Esophagus squamous epithelium (tissue), 5 donors: ENCODE data around the gene ARL8B. TPM values are rescaled to one million over a fixed set of nuclear protein-coding genes. Genes with fewer than 3 reads are reported as not detected.

ENCODE experiments used
- DNase-seq: peaks from one replicate; lab custom pipeline; 2025; lab: John Stamatoyannopoulos, UW
- H3K27ac ChIP-seq, 4 donors: fragments of 200-600 bp; sonication (generic); one replicate each; pipeline ENCODE4 v1.5.1; 2016 to 2019; ENCODE audit warnings: mild to moderate bottlenecking in 1 of 4
- H3K27me3 ChIP-seq, 4 donors: fragments of 200-600 bp; sonication (generic); 1 replicate in 3 of 4; 2 replicates in 1 of 4; pipeline versions ENCODE4 v1.5.1 to v1.6.0; 2017 to 2021; ENCODE audit warnings: antibody characterized with exemption in 1 of 4
- H3K36me3 ChIP-seq, 3 donors: fragments of 200-600 bp; sonication (generic); one replicate each; pipeline ENCODE4 v1.5.1; 2016 to 2019
- H3K4me1 ChIP-seq, 3 donors: fragments of 200-600 bp; sonication (generic); one replicate each; pipeline ENCODE4 v1.5.1; 2017 to 2019
- H3K4me3 ChIP-seq, 4 donors: fragments of 200-600 bp; sonication (generic); 1 replicate in 3 of 4; 2 replicates in 1 of 4; pipeline ENCODE4 v1.5.1; 2016 to 2019; ENCODE audit warnings: mild to moderate bottlenecking in 2 of 4, moderate library complexity in 1 of 4
- H3K9me3 ChIP-seq, 3 donors: fragments of 200-600 bp; sonication (generic); one replicate each; pipeline ENCODE4 v1.5.1; 2016 to 2019
- POLR2A ChIP-seq, 4 donors: fragments of 450-650 bp; IDR thresholded peaks; one replicate each; pipeline ENCODE4 v1.6.1; 2017; ENCODE audit warnings: antibody characterized with exemption in 4 of 4, mild to moderate bottlenecking in 4 of 4, moderate library complexity in 3 of 4
- WGBS, 2 donors: methylation state at CpG; one replicate each; pipeline ENCODE4 v1.1.5; 2018; 5-methylcytosine and 5-hydroxymethylcytosine counted together
- intact Hi-C: fragments of 100-400 bp; cut with DNase I; formaldehyde crosslinking; loops from one replicate; pipeline ENCODE4 v1.15.0; 2022
- total RNA-seq, 4 donors: library from RNA; depleted of rRNA; stranded (reverse); fragments of >200 nt; gene quantifications; one replicate each; pipeline ENCODE4 v1.1.0, GENCODE V29; 2016
- TF ChIP-seq, protein P1 (sequence below), 6 experiments: fragments of 450-650 bp in 4 of 6; fragments of 200-600 bp in 2 of 6; sonication (generic) in 2 of 6; IDR thresholded peaks; one replicate each; pipeline ENCODE4 v1.5.1; 2016 to 2019; ENCODE audit warnings: antibody characterized with exemption in 6 of 6, mild to moderate bottlenecking in 4 of 6, moderate library complexity in 4 of 6
- donor health status: DM: yes; HTN: yes; CAD: no.

The ARL8B gene
- total RNA-seq, 4 donors from 2014 or later, result 42.9 to 71.9 (median 51.7) TPM

DNA sequence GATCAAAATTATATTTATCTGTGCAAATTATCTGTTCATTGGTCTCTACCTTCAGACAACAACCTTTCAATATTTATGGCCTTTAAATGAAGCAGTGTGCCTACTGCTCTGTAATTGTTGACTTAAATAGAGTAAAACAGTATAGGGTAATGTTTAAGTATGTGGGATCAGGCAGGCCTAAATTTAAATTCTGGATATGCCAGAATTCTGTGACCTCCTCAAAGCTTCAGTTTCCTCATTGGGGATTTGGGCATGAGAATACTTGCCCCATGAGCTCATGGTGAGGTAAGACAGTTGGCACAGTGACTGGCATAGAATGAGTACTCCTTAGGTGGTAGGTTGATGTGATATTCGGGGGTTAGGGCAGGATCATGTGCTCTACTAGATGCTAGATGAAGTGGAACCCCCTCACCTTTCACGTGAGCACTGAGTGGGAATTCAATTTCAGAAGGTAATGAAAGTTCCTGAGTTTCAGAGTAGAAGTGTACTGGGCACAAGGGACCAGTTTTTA is 14.9 kb downstream of the ARL8B start:
- intact Hi-C loops, result no loop called here
- H3K4me1 ChIP-seq, result peaks cover 10 to 87% (median 47%) of the 10 kb centered on the region in 3 donors
- peak overlapping the region; percentile 12 to 77 (median 46) for H3K27ac ChIP-seq
- TF ChIP-seq POLR2A (IDR thresholded peaks at IDR 0.05), result no peak
- TF ChIP-seq, protein P1, sequence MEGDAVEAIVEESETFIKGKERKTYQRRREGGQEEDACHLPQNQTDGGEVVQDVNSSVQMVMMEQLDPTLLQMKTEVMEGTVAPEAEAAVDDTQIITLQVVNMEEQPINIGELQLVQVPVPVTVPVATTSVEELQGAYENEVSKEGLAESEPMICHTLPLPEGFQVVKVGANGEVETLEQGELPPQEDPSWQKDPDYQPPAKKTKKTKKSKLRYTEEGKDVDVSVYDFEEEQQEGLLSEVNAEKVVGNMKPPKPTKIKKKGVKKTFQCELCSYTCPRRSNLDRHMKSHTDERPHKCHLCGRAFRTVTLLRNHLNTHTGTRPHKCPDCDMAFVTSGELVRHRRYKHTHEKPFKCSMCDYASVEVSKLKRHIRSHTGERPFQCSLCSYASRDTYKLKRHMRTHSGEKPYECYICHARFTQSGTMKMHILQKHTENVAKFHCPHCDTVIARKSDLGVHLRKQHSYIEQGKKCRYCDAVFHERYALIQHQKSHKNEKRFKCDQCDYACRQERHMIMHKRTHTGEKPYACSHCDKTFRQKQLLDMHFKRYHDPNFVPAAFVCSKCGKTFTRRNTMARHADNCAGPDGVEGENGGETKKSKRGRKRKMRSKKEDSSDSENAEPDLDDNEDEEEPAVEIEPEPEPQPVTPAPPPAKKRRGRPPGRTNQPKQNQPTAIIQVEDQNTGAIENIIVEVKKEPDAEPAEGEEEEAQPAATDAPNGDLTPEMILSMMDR (IDR thresholded peaks at IDR 0.05), result no peak
- WGBS, 2 donors, result 47 to 60% methylated on average over 2 of the region's 2 CpGs
- no peaks in the 10 kb centered on the region for H3K27me3 ChIP-seq
- no peak overlapping the region for H3K4me3 ChIP-seq
- H3K9me3 ChIP-seq, result no peaks in the 10 kb centered on the region
- no peak for DNase-seq
- peaks cover 0 to 14% (median 0%) of the 10 kb centered on the region in 3 donors for H3K36me3 ChIP-seq

DNA sequence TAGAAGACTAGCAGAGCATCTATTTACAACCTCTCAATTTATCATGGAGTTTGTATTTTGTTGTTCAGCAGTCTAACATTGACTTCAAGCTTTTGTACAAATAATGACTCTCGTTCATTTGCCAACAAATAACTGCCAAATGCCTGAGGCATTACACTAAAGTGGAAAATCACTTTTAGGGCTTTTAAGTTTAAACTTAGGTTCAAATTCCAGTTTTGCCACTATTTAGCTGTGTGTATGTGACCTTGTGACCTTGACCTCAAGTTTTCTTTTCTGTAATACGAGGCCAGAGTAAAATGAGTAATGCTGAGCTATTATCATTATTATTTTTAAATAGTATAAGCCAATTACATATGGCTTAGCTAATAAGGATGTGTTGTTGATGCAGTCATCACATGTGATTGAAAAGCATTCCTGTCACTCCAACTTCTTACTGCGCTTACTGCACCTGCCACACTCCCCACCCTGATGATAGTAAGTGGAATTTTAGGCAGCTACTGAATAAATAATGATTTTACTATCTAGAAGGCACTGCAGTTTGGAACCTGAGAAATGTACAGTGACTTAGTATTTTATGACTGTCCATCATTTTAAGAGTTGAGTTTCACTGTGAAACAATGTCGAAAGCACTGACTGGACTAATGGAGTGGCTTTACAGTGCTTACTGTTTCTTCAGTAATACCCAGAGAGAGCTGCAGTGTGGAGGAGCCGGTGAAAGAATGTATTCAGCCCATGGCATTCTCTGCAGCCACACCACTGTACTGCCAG is 16.3 kb downstream of the ARL8B start:
- intact Hi-C loops, result no loop called here
- DNase-seq, result no peak
- Histone ChIP-seq H3K4me1 (peaks cover 10 to 81% (median 38%) of the 10 kb centered on the region in 3 donors), H3K36me3 (peaks cover 0 to 15% (median 0%) of the 10 kb centered on the region in 3 donors), H3K9me3 (no peaks in the 10 kb centered on the region), H3K27me3 (no peaks in the 10 kb centered on the region), H3K27ac (peak overlapping the region in 3 of 4 donors; percentile 23 to 77 (median 70)), H3K4me3 (no peak overlapping the region)
- TF ChIP-seq POLR2A (IDR thresholded peaks at IDR 0.05), result no peak
- TF ChIP-seq, protein P1 (IDR thresholded peaks at IDR 0.05), result no peak
- WGBS, 2 donors, result 41 to 45% methylated on average over 5 of the region's 5 CpGs

DNA sequence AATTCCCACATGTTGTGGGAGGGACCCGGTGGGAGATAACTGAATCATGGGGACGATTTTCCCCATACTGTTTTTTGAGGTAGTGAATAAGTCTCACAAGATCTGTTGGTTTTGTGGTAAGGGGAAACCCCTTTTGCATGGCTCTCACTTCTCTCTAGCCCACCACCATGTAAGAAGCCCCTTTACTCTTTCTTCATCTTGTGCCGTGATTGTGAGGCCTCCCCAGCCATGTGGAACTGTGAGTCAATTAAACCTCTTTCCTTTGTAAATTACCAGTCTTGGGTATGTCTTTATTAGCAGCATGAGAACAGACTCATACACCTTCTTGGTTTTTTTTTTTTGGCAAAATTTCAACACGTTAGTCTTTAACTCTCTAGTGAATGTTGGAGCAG is 18.1 kb downstream of the ARL8B start:
- Histone ChIP-seq H3K4me3 (no peak overlapping the region), H3K4me1 (peaks cover 13 to 84% (median 47%) of the 10 kb centered on the region in 3 donors), H3K9me3 (no peaks in the 10 kb centered on the region), H3K27ac (no peak overlapping the region), H3K27me3 (no peaks in the 10 kb centered on the region), H3K36me3 (peaks cover 0 to 15% (median 0%) of the 10 kb centered on the region in 3 donors)
- TF ChIP-seq, protein P1 (IDR thresholded peaks at IDR 0.05), result no peak
- no peak for TF ChIP-seq POLR2A (IDR thresholded peaks at IDR 0.05)
- WGBS, 2 donors, result 59 to 81% methylated on average over 4 of the region's 4 CpGs
- intact Hi-C loops, result no loop called here
- DNase-seq, result no peak

DNA sequence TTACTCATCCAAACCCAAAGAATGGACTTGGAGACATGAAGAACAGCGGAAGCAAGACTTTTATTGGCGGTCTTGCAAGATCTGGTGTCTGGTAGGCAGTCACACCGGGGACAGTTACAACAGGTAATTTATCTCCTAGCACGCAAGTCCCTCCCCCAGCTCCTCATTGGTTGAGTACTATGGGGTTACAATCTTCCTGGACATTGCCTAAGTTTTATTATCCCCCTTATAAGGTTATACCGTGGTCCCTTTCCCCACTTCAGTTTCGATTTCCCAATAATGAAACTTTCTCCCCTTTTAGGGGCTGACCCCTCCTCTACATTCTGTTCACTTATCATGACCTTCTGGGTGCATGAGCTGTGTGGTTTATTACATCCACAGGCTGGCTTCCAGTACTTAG is 18.7 kb downstream of the ARL8B start:
- no peak for TF ChIP-seq POLR2A (IDR thresholded peaks at IDR 0.05)
- TF ChIP-seq, protein P1 (IDR thresholded peaks at IDR 0.05), result no peak
- 88 to 95% methylated on average over 6 of the region's 6 CpGs for WGBS, 2 donors
- Histone ChIP-seq H3K9me3 (no peaks in the 10 kb centered on the region), H3K27ac (no peak overlapping the region), H3K36me3 (peaks cover 0 to 15% (median 0%) of the 10 kb centered on the region in 3 donors), H3K4me3 (no peak overlapping the region), H3K4me1 (peaks cover 13 to 87% (median 51%) of the 10 kb centered on the region in 3 donors), H3K27me3 (no peaks in the 10 kb centered on the region)
- no peak for DNase-seq
- intact Hi-C loops, result no loop called here

DNA sequence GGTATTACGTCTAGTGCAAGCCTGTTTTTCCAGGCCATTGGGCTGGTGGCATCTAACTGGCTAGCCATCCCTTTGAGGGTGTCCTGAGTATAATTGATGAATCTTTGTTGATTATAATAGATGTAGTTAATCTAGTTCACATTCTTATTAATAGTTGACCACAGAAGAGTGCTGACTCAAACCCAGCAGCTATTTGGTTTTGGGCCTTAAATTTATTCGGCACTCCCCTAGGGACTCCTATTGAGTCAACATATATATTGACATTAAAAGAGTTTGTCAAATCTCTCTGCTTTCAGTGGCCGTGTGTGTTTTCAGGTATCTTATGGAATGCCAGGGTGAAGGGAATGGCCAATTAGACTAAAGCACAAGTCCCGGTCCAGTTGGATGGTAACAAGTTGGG is 19.7 kb downstream of the ARL8B start:
- Histone ChIP-seq H3K9me3 (no peaks in the 10 kb centered on the region), H3K36me3 (peaks cover 0 to 15% (median 0%) of the 10 kb centered on the region in 3 donors), H3K4me3 (no peak overlapping the region), H3K4me1 (peaks cover 13 to 87% (median 47%) of the 10 kb centered on the region in 3 donors), H3K27me3 (no peaks in the 10 kb centered on the region), H3K27ac (no peak overlapping the region)
- no peak for DNase-seq
- WGBS, 2 donors, result 84 to 85% methylated on average over 4 of the region's 4 CpGs
- no peak for TF ChIP-seq POLR2A (IDR thresholded peaks at IDR 0.05)
- TF ChIP-seq, protein P1 (IDR thresholded peaks at IDR 0.05), result no peak
- intact Hi-C loops, result no loop called here
